Osteocyte (in vitro differentiated cells): ENCODE data around the gene NOBOX. TPM values are rescaled to one million over a fixed set of nuclear protein-coding genes. Genes with fewer than 3 reads are reported as not detected.

Experiments used
- DNase-seq: peaks from one replicate; pipeline ENCODE4 v3.0.0; 2021; ENCODE audit warnings: mixed read lengths; ENCODE audit not compliant: unreplicated experiment; ENCODE audit errors: extremely low spot score
- H3K27ac Mint-ChIP-seq: one replicate; pipeline ENCODE4 v1.8.0; 2021; ENCODE audit warnings: mild to moderate bottlenecking, mixed read lengths; ENCODE audit not compliant: unreplicated experiment
- H3K27me3 Mint-ChIP-seq: one replicate; pipeline ENCODE4 v1.8.0; 2021; ENCODE audit warnings: mixed read lengths; ENCODE audit not compliant: unreplicated experiment
- H3K36me3 Mint-ChIP-seq: one replicate; pipeline ENCODE4 v1.8.0; 2021; ENCODE audit warnings: mixed read lengths; ENCODE audit not compliant: unreplicated experiment
- H3K4me1 Mint-ChIP-seq: one replicate; pipeline ENCODE4 v1.8.0; 2021; ENCODE audit warnings: mixed read lengths; ENCODE audit not compliant: unreplicated experiment
- H3K4me3 Mint-ChIP-seq: one replicate; pipeline ENCODE4 v1.8.0; 2021; ENCODE audit warnings: mild to moderate bottlenecking, moderate library complexity, mixed read lengths; ENCODE audit not compliant: unreplicated experiment
- H3K9me3 Mint-ChIP-seq: one replicate; pipeline ENCODE4 v1.8.0; 2021; ENCODE audit warnings: mixed read lengths; ENCODE audit not compliant: unreplicated experiment
- CTCF ChIP-seq: fragments of 200-600 bp; sonication (generic); IDR thresholded peaks from 2 replicates; pipeline ENCODE4 v1.5.0; 2021; ENCODE audit warnings: antibody characterized with exemption, mild to moderate bottlenecking, moderate library complexity
- total RNA-seq: library from RNA; stranded (reverse); gene quantifications from 2 replicates; pipeline ENCODE4 v1.2.1, GENCODE V29; 2021

NOBOX gene
- total RNA-seq, 1 donor from 2014 or later = not detected

- Mint-ChIP-seq H3K9me3 (no peaks in the 10 kb centered on the region), H3K36me3 (no peaks in the 10 kb centered on the region), H3K4me1 (no peaks in the 10 kb centered on the region), H3K27me3 (peaks cover under 1% of the 10 kb centered on the region), H3K4me3 (no peak overlapping the region), H3K27ac (no peak overlapping the region)
- no peak for TF ChIP-seq CTCF
- DNase-seq = no peak
Observed at GRCh38 chr7:144404946-144405345, 1.5 kb upstream of the NOBOX start.

DNA sequence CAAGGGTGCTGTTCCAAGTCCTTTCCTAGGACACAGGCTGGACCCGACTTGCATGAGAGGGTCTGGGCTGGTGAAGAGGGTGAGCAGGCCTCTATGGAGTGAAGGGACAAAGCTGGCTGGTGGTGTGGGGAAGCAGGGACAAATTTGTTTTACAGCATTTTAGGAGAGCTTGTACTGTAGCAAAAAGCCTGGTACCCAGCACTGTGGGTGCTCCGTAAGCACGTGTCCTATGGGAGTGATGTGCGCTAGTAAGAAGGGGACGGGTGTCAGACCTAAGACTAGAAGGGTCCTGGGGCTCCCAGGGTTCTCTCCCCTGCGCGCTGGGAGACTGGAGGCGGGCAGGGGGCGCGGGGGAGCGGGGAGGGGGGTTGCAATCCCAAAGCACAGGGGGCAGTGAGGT lies 391 bp downstream of the NOBOX start:
- TF ChIP-seq CTCF = no peak

DNA sequence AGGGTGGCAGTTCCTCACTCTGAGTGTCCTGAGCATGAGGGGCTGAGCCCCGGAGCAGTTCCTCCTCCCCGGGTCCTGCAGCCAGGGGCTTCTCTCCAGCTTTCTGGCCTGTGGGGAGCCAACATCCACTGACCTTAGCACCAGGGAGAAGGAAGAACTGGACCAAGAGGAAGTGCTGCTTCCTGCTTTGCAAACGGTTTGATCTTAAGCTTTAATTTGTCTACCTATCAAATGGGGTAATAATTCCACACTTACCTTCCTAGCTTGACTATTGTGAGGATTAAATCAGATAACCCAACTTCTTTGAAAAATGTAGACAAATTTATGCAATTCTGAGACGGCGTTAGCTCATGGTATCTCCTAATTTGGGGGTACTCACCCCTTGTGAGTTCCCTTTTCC lies 2.0 kb downstream of the NOBOX start:
- TF ChIP-seq CTCF = no peak
- Mint-ChIP-seq H3K4me1 (no peaks in the 10 kb centered on the region), H3K36me3 (no peaks in the 10 kb centered on the region), H3K27me3 (peaks cover 6% of the 10 kb centered on the region), H3K9me3 (no peaks in the 10 kb centered on the region), H3K27ac (no peak overlapping the region), H3K4me3 (no peak overlapping the region)
- no peak for DNase-seq

More for the DNA sequence above, 391 bp downstream of the NOBOX start:
- Mint-ChIP-seq H3K9me3 (no peaks in the 10 kb centered on the region), H3K36me3 (no peaks in the 10 kb centered on the region), H3K4me1 (no peaks in the 10 kb centered on the region), H3K27me3 (peaks cover 4% of the 10 kb centered on the region), H3K27ac (no peak overlapping the region), H3K4me3 (no peak overlapping the region)
- no peak for DNase-seq

DNA sequence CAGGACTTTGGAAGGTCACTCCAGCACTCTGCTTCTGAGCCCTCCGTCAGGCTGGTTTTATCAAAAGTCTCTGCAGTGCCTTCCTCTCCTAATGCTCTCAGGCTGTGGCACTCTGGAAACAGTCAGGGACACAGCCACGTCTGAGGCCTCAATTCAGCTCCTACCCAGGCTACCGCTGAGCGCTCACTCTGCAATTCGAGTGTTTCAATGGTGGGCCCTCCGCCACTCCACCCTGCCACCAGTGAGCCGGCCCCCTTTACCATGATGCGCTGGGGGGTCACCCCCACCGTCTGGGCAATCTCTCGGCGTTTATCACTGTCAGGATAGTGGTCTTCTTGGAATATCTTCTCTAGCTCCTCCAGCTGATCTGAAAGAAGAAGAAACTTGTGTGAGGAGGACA lies 3.5 kb downstream of the NOBOX start:
- DNase-seq = peak; percentile 76
- TF ChIP-seq CTCF = no peak
- H3K27me3 Mint-ChIP-seq = peaks cover 12% of the 10 kb centered on the region
- H3K36me3 Mint-ChIP-seq = no peaks in the 10 kb centered on the region
- no peak overlapping the region for H3K4me3 Mint-ChIP-seq
- no peaks in the 10 kb centered on the region for H3K4me1 Mint-ChIP-seq
- no peaks in the 10 kb centered on the region for H3K9me3 Mint-ChIP-seq
- no peak overlapping the region for H3K27ac Mint-ChIP-seq

- H3K27me3 Mint-ChIP-seq = peaks cover 12% of the 10 kb centered on the region
- no peaks in the 10 kb centered on the region for H3K4me1 Mint-ChIP-seq
- peak; percentile 76 for DNase-seq
- no peaks in the 10 kb centered on the region for H3K9me3 Mint-ChIP-seq
- no peak overlapping the region for H3K27ac Mint-ChIP-seq
- no peak overlapping the region for H3K4me3 Mint-ChIP-seq
- H3K36me3 Mint-ChIP-seq = no peaks in the 10 kb centered on the region
- TF ChIP-seq CTCF = no peak
Observed at GRCh38 chr7:144398911-144399310, 4.6 kb downstream of the NOBOX start.
